ENCODE data around the gene PARVG. TPM values are rescaled to one million over a fixed set of nuclear protein-coding genes. Genes with fewer than 3 reads are reported as not detected.

Gene PARVG
- total and polyA plus RNA-seq, 2 donors (not counting 3 experiments of a cell fraction or from before 2014, with no cell fraction given), result 0.82 TPM; not detected in 1

DNA sequence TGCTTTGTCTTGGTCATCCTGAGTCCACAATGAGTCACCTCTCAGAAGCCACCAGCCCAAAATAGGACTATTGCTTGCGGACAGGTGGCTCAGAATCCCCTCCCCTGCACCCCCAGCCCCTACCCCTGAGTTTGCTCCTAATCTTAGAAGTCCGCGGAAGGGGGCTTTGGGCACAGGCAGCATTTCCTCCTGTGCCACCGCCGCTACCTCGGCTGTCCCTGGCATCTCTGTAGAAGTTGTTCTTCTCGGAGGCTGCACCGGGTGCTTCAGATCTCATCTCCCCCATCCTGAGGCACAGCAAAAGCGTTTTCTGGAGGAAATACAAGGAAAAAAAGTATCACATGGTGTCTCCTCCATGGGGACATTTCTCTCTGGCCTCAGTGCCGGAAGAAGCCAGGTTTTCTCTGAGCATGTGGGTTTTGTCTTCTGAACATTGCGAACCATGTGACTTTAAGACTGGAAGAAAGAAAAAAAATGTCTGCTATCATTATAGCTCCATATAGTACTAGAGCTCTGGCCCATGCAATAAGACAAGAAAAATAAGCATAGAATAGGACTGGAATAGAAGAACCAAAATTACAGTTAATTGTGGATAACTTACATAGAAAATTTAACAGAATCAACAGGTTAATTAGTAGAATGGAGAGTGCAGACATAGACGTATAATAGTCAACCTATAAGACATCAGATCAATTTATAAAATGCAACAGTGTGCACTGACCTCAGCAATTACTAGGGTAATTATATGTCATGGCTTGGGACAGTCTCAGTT, 68.8 kb downstream of the PARVG start:
- H3K79me2 ChIP-seq (ENCODE audit: control insufficient read depth, insufficient read depth, low read length), result no peaks in the 10 kb centered on the region
- FAIRE-seq (no peak), DNase-seq (ENCODE audit: low read depth, low spot score) (no peak)
- H3K36me3 ChIP-seq (ENCODE audit: control insufficient read depth in 2 of 2, extremely low read depth in 1 of 2, insufficient read depth in 2 of 2, low read length in 2 of 2), result no peaks in the 10 kb centered on the region
- dilution Hi-C loops (cut with MboI; ENCODE audit: extremely low pct_ligation_motif_present, low sequenced_read_pairs), result no loop called here
- no peak for TF ChIP-seq POLR2A (IDR thresholded peaks at IDR 0.05; ENCODE audit: low read depth, low read length)
- TF ChIP-seq, protein P1, sequence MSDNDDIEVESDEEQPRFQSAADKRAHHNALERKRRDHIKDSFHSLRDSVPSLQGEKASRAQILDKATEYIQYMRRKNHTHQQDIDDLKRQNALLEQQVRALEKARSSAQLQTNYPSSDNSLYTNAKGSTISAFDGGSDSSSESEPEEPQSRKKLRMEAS (IDR thresholded peaks at IDR 0.05; ENCODE audit: insufficient read depth, insufficient read length), result no peak
- no peak for TF ChIP-seq EZH2 (IDR thresholded peaks at IDR 0.05; ENCODE audit: borderline replicate concordance, low read depth, low read length, severe bottlenecking)
- TF ChIP-seq GATA2 (IDR thresholded peaks at IDR 0.05; ENCODE audit: insufficient read depth, insufficient read length, low read depth, low read length), result no peak
- no peak for TF ChIP-seq MYC (IDR thresholded peaks at IDR 0.05; ENCODE audit: low read depth, low read length)
- no peak for TF ChIP-seq JUN (IDR thresholded peaks at IDR 0.05; ENCODE audit: borderline replicate concordance, insufficient read depth, insufficient read length, low read depth)
- no peak for TF ChIP-seq FOS (IDR thresholded peaks at IDR 0.05; ENCODE audit: borderline replicate concordance, insufficient read depth, low read length)
- TF ChIP-seq POLR2AphosphoS5 (IDR thresholded peaks at IDR 0.05; ENCODE audit: insufficient read depth, low read depth, low read length), result no peak
- TF ChIP-seq, protein P2, sequence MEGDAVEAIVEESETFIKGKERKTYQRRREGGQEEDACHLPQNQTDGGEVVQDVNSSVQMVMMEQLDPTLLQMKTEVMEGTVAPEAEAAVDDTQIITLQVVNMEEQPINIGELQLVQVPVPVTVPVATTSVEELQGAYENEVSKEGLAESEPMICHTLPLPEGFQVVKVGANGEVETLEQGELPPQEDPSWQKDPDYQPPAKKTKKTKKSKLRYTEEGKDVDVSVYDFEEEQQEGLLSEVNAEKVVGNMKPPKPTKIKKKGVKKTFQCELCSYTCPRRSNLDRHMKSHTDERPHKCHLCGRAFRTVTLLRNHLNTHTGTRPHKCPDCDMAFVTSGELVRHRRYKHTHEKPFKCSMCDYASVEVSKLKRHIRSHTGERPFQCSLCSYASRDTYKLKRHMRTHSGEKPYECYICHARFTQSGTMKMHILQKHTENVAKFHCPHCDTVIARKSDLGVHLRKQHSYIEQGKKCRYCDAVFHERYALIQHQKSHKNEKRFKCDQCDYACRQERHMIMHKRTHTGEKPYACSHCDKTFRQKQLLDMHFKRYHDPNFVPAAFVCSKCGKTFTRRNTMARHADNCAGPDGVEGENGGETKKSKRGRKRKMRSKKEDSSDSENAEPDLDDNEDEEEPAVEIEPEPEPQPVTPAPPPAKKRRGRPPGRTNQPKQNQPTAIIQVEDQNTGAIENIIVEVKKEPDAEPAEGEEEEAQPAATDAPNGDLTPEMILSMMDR (IDR thresholded peaks at IDR 0.05; ENCODE audit: extremely low read depth in 1 of 2, insufficient read depth in 1 of 2, low read depth in 1 of 2, low read length in 2 of 2), result no peak
- no peaks in the 10 kb centered on the region for H3K27me3 ChIP-seq (ENCODE audit: control insufficient read depth in 2 of 2, insufficient read depth in 2 of 2, low read length in 2 of 2)
- H3K4me3 ChIP-seq (replicated peaks in 1 of 3; ENCODE audit: insufficient read depth in 1 of 3, low read depth in 1 of 3, low read length in 3 of 3), result no peak overlapping the region
- no peaks in the 10 kb centered on the region for H4K20me1 ChIP-seq (replicated peaks; ENCODE audit: control insufficient read depth, extremely low read depth, insufficient read depth, low read length)
- no peak overlapping the region for H3K9ac ChIP-seq (replicated peaks; ENCODE audit: extremely low read depth, insufficient read depth, low read length)
- H3K27ac ChIP-seq (ENCODE audit: insufficient read depth, low read depth, low read length), result no peak overlapping the region
- no peaks in the 10 kb centered on the region for H3K4me1 ChIP-seq (ENCODE audit: control insufficient read depth, extremely low read depth, insufficient read depth, low read length)
- intact Hi-C loops (cut with micrococcal nuclease), result no loop called here
- POLR2A ChIA-PET, result no interaction called here
- H3K9me3 ChIP-seq (replicated peaks; ENCODE audit: control insufficient read depth, insufficient read depth, low read length), result no peaks in the 10 kb centered on the region
- no peak overlapping the region for H3K4me2 ChIP-seq (ENCODE audit: insufficient read depth, low read length)
- BruUV-seq (replicated peaks), result no TSS peak
- no peak overlapping the region for H2AFZ ChIP-seq (ENCODE audit: low read depth, low read length)
- CTCF ChIA-PET, result no interaction called here
- no peaks in the 10 kb centered on the region for H3K9me1 ChIP-seq (replicated peaks; ENCODE audit: control insufficient read depth, extremely low read depth, insufficient read depth, low read length)

All from endothelial cell of umbilical vein (primary cell).